RKO (cell line): ENCODE measurements around the gene ANKRD61.
"Not testable (repeated sequence)": the region's sequence is repeated elsewhere in the genome, so short reads cannot be mapped to it uniquely, and the experiment has no call there.

ENCODE experiments used
- DNase-seq: peaks from one replicate; pipeline ENCODE4 v3.0.0-alpha.2; 2016; ENCODE audit warnings: low spot score

Gene ANKRD61

GRCh38 chr7:6032167-6032566 lies 991 bp downstream of the ANKRD61 start:
- DNase-seq: no peak

- DNase-seq: no peak
Observed at GRCh38 chr7:6032641-6033040, 1.5 kb downstream of the ANKRD61 start.

DNA sequence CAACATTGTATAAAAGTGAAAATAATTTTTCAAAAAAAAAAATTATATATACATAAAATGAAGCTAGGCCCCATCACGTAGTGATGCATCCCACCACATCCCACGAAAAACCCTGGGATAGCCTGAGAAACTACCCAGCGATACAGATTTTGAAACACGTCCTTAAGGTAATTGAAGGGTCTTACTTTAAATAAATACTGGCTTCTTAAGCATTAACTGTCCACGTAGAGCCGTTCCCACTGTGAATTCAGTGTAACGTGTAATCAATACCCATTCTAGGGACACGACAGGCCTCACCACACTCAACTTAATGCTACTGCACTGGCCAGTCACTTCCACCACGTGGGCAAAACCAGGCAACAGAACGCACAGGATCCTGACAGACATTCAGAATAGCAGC lies 4.0 kb downstream of the ANKRD61 start:
- no peak for DNase-seq

DNA sequence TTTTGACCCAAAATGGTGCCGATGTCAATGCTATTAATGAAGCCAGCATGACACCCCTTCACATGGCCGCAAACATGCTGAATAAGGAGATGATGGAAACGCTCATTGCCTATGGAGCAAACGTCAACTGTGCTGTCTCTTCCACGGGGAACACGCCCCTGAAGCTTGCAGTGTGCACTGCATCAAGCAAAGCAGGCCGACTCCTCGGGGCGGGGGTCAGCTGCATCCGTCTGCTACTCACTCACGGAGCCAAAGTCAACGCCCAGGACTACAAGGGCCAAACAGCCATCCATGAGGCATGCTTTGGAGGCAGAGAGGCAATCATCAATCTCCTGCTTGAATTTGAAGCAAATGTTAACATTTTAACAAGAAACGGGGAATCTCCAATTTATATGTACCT lies 4.5 kb downstream of the ANKRD61 start:
- DNase-seq: no peak

DNA sequence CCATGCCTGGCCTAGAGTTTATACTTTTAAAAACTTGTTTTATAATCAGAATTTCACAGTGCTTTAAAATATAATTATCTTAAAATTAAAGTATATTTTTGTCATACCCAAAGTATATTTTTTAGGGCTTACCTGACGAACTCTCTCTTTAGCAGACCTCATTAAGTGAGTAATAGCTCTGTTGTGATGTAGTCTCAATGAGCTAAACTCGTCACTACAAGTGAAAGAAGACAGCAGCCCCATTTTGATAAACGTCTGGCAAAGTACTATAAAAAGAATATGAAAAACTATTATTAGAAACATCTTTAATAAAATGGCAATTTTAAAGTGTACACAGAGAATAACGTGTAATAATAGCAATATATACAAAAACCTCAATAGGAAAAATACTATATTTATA lies 18.6 kb downstream of the ANKRD61 start:
- DNase-seq: no peak

- not testable (repeated sequence) for DNase-seq
Observed at GRCh38 chr7:6051185-6051584, 20.0 kb downstream of the ANKRD61 start.

- DNase-seq: no peak
Observed at GRCh38 chr7:6056616-6057015, 25.4 kb downstream of the ANKRD61 start.

DNA sequence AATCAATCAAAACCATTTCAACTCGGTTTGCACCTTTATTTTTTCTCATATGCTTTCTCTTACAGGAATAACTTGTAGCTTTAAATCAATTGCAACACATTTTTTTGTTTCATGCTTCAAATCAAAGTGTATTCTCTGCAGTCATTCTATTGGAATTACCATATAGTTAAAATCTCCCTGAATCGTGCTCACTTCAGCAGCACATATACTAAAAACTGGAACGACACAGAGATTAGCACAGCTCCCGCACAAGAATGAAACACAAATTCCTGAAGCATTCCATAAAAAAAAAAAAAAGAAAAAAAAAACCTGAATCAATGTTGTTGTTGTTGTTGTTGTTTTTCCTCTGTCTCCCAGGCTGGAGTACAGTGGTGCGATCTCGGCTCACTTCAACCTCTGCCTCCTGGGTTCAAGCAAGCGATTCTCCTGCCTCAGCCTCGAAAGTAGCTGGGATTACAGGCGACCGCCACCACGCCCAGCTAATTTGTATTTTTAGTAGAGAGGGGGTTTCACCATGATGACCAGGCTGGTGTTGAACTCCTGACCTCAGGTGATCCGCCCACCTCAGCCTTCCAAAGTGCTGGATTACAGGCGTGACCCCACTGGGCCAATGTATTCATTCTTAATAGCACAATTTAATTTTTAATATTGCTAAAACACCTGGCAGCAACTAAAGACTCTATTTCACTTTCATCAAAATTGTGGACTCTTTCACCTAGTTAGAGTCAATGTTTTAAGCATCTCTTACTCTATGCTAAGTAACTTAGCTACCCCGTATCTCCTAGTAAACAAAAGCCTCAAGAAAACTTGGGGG lies 26.3 kb downstream of the ANKRD61 start:
- no peak for DNase-seq

GRCh38 chr7:6059941-6060340 lies 28.8 kb downstream of the ANKRD61 start:
- not testable (repeated sequence) for DNase-seq

DNA sequence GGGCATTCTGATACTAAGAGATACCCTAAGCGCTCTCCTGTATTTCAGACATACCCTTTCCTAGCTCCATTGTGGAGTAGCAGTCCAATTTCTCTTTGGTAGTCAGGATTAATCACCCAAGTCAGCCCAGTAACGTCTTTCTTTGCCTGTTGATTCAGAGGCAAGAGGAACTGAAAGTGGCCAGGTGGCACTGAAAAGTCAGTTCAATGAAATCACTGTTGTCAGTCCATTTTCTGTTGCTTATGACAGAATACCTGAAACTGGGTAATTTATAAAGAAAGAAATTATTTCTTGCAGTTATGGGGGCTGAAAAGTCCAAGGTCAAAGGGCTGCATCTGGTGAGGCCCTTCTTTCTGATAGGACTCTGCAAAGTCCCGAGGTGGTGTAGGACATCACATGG lies 40.2 kb downstream of the ANKRD61 start:
- no peak for DNase-seq

GRCh38 chr7:6074612-6075380 lies 43.6 kb downstream of the ANKRD61 start:
- no peak for DNase-seq

- DNase-seq: no peak
Observed at GRCh38 chr7:6078548-6078947, 47.4 kb downstream of the ANKRD61 start.

DNA sequence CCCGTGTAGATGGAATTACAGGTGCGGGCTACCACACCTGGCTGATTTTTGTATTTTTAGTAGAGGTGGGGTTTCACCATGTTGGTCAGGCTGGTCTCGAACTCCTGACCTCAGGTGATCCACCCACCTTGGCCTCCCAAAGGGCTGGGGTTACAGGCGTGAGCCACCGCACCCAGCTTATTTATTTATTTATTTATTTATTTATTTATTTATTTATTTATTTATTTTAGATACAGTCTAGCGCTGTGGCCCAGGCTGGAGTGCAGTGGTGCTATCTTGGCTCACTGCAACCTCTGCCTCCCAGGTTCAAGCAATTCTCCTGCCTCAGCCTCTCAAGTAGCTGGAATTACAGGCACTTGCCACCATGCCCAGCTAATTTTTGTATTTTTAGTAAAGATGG lies 51.9 kb downstream of the ANKRD61 start:
- not testable (repeated sequence) for DNase-seq
